Breast epithelium (tissue), 4 donors: ENCODE results near the gene CHSY1. TPM values are rescaled to one million over a fixed set of nuclear protein-coding genes. Genes with fewer than 3 reads are reported as not detected.

Experiments used
- DNase-seq, 2 donors: peaks; one replicate each; pipeline ENCODE4 v3.0.0-alpha.2; 2019; ENCODE audit warnings: low spot score in 2 of 2
- H3K27ac ChIP-seq, 2 donors: fragments of 200-600 bp; sonication (generic) in 1 of 2; one replicate each; pipeline ENCODE4 v1.5.1; 2016 to 2019; ENCODE audit warnings: mild to moderate bottlenecking in 1 of 2
- H3K27me3 ChIP-seq, 2 donors: fragments of 200-600 bp; sonication (generic) in 1 of 2; one replicate each; pipeline versions ENCODE4 v1.5.1 to v1.6.0; 2017 to 2019; ENCODE audit warnings: control low read depth in 1 of 2, mild to moderate bottlenecking in 1 of 2
- H3K36me3 ChIP-seq: fragments of 200-600 bp; one replicate; pipeline ENCODE4 v1.5.1; 2019
- H3K4me1 ChIP-seq, 2 donors: fragments of 200-600 bp; sonication (generic); one replicate each; pipeline ENCODE4 v1.5.1; 2016 to 2019; ENCODE audit warnings: control low read depth in 1 of 2
- H3K4me3 ChIP-seq, 3 donors: fragments of 200-600 bp; sonication (generic); 1 replicate in 2 of 3; 2 replicates in 1 of 3; pipeline ENCODE4 v1.5.1; 2016 to 2019; ENCODE audit warnings: mild to moderate bottlenecking in 3 of 3, moderate library complexity in 2 of 3
- H3K9me3 ChIP-seq, 2 donors: fragments of 200-600 bp; sonication (generic) in 1 of 2; one replicate each; pipeline ENCODE4 v1.5.1; 2016 to 2019; ENCODE audit warnings: control low read depth in 1 of 2
- POLR2A ChIP-seq: fragments of 450-650 bp; IDR thresholded peaks from one replicate; pipeline ENCODE4 v1.6.1; 2016; ENCODE audit warnings: antibody characterized with exemption, mild to moderate bottlenecking, moderate library complexity
- POLR2AphosphoS5 ChIP-seq, 3 donors: sonication (generic); formaldehyde crosslinking; IDR thresholded peaks; one replicate each; pipeline ENCODE4 v1.6.1; 2017; ENCODE audit warnings: antibody characterized with exemption in 3 of 3
- intact Hi-C: fragments of 100-400 bp; cut with DNase I; formaldehyde crosslinking; loops from one replicate; pipeline ENCODE4 v1.15.1; 2023; ENCODE audit warnings: low total_unique reads
- total RNA-seq, 3 donors: library from RNA; depleted of rRNA; stranded (reverse); fragments of >200 nt; gene quantifications; one replicate each; pipeline ENCODE4 v1.1.0, GENCODE V29; 2016
- TF ChIP-seq, protein P1 (sequence below), 3 donors: fragments of 450-650 bp; IDR thresholded peaks; one replicate each; pipeline ENCODE4 v1.5.1; 2016 to 2017; ENCODE audit warnings: antibody characterized with exemption in 3 of 3, mild to moderate bottlenecking in 3 of 3, moderate library complexity in 3 of 3

Gene CHSY1
- total RNA-seq, 3 donors from 2014 or later = 22.6 to 36.7 (median 33.4) TPM

DNA sequence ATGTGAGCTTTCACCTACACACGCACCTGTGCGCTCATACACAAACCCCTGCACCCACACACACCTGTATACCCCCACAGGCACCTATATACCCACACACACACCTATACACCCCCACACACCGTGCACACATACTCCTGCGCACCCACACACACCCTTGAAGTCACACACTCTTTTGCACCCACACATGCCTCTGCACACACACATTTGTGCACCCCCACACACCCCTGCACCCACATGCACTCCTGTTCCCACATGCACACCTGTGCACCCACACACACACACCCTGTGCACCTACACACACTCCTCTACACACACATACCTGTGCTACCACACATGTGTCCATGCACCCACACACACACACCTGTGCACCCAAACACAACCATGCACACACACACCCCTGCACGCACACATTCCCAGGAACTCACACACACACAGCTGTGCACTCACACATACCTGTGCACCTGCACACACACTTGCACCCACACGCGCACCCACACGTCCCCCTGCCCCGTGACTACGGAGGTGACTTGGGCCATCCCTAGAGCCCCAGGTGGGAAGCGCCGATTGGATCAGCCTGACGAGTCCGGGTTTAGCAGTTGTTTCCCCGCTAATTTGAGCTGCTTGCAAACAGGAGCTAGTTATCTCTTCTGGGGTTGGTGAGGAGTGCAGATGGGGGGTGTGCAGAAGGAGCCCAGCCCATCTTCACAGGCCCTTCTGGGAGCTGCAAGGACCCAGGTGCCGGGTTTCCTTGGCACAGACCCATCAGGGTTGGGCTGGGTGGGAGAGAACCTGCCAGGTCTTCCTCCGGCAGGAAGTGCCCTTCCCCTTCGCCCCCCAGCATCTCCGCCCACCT lies 97.8 kb downstream of the CHSY1 start:
- Histone ChIP-seq H3K4me3 (no peak overlapping the region), H3K36me3 (no peaks in the 10 kb centered on the region), H3K9me3 (no peaks in the 10 kb centered on the region), H3K27me3 (no peaks in the 10 kb centered on the region), H3K4me1 (no peaks in the 10 kb centered on the region), H3K27ac (no peak overlapping the region)
- TF ChIP-seq POLR2A (no peak), POLR2AphosphoS5 (IDR thresholded peaks at IDR 0.05) (no peak)
- TF ChIP-seq, protein P1, sequence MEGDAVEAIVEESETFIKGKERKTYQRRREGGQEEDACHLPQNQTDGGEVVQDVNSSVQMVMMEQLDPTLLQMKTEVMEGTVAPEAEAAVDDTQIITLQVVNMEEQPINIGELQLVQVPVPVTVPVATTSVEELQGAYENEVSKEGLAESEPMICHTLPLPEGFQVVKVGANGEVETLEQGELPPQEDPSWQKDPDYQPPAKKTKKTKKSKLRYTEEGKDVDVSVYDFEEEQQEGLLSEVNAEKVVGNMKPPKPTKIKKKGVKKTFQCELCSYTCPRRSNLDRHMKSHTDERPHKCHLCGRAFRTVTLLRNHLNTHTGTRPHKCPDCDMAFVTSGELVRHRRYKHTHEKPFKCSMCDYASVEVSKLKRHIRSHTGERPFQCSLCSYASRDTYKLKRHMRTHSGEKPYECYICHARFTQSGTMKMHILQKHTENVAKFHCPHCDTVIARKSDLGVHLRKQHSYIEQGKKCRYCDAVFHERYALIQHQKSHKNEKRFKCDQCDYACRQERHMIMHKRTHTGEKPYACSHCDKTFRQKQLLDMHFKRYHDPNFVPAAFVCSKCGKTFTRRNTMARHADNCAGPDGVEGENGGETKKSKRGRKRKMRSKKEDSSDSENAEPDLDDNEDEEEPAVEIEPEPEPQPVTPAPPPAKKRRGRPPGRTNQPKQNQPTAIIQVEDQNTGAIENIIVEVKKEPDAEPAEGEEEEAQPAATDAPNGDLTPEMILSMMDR (IDR thresholded peaks at IDR 0.05) = no peak
- intact Hi-C loops = no loop called here
- DNase-seq = no peak

DNA sequence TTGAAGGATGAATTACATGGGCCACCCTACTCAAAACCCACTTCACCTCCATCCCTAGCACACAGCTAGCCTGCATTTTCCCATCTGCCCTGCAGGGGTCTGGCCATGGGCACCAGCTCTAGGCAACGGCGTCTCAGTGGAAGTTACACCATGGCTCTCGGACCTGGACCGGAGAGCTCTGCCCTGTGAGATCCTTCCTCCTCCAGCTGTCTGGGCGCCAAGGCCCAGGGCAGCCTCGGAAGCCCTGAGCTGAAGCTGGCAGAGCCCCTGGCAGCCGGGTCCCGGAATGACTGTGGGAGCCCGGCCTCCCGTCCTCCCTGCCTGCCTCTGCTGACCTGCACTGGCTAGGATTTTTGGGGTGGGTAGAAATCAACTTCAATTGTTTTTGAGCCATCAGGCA lies 98.9 kb downstream of the CHSY1 start:
- peak in 1 of 2 donors; percentile 28 for DNase-seq
- Histone ChIP-seq H3K4me1 (no peaks in the 10 kb centered on the region), H3K36me3 (no peaks in the 10 kb centered on the region), H3K27me3 (no peaks in the 10 kb centered on the region), H3K4me3 (no peak overlapping the region), H3K27ac (no peak overlapping the region), H3K9me3 (no peaks in the 10 kb centered on the region)
- TF ChIP-seq, protein P1 (IDR thresholded peaks at IDR 0.05) = peak in 1 of 3 donors; percentile 7
- no peak for TF ChIP-seq POLR2AphosphoS5 (IDR thresholded peaks at IDR 0.05)
- intact Hi-C loops = no loop called here

DNA sequence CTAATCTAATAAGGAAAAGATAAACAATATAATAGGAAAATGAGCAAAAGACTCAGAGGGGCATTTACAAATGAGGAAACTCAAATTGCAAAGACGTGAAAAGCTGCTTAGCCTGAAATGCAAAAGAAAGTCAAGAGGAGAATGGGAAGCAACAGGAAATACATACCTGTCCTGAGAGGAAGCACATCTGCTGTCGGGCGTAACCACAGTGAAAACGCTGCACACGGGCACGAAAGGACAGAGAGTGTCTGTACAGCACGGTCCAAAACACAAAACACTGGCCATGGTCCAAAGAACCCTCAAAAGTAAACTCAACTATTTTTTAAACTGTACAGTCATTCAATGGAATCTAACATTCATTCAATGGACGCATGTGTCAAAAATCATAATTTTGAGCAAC lies 100.6 kb downstream of the CHSY1 start:
- peak in 1 of 2 donors; percentile 7 for DNase-seq
- H3K9me3 ChIP-seq = no peaks in the 10 kb centered on the region
- H3K36me3 ChIP-seq = no peaks in the 10 kb centered on the region
- no peak overlapping the region for H3K27ac ChIP-seq
- intact Hi-C loops = no loop called here
- H3K27me3 ChIP-seq = no peaks in the 10 kb centered on the region
- no peak overlapping the region for H3K4me3 ChIP-seq
- H3K4me1 ChIP-seq = no peaks in the 10 kb centered on the region
- TF ChIP-seq, protein P1 (IDR thresholded peaks at IDR 0.05) = no peak
- TF ChIP-seq POLR2A (no peak), POLR2AphosphoS5 (IDR thresholded peaks at IDR 0.05) (no peak)

DNA sequence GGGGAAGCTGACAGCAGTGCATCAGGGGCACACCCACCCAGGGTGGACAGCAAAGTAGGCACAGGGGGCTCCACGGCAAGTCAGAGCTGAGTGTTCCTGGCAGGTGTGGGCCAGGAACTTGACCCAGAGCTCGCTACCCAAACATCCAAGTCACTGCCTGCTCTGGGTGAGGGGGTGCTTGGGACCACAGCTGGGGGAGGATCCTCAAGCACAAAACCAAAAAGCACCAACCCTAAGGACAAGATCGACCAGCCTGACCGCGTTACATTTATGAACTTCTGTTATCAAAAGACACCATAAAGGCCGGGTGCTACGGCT lies 101.2 kb downstream of the CHSY1 start:
- Histone ChIP-seq H3K4me3 (no peak overlapping the region), H3K9me3 (no peaks in the 10 kb centered on the region), H3K27me3 (no peaks in the 10 kb centered on the region), H3K4me1 (no peaks in the 10 kb centered on the region), H3K27ac (no peak overlapping the region), H3K36me3 (no peaks in the 10 kb centered on the region)
- DNase-seq = peak in 1 of 2 donors; percentile 31
- intact Hi-C loops = no loop called here
- no peak for TF ChIP-seq POLR2A

DNA sequence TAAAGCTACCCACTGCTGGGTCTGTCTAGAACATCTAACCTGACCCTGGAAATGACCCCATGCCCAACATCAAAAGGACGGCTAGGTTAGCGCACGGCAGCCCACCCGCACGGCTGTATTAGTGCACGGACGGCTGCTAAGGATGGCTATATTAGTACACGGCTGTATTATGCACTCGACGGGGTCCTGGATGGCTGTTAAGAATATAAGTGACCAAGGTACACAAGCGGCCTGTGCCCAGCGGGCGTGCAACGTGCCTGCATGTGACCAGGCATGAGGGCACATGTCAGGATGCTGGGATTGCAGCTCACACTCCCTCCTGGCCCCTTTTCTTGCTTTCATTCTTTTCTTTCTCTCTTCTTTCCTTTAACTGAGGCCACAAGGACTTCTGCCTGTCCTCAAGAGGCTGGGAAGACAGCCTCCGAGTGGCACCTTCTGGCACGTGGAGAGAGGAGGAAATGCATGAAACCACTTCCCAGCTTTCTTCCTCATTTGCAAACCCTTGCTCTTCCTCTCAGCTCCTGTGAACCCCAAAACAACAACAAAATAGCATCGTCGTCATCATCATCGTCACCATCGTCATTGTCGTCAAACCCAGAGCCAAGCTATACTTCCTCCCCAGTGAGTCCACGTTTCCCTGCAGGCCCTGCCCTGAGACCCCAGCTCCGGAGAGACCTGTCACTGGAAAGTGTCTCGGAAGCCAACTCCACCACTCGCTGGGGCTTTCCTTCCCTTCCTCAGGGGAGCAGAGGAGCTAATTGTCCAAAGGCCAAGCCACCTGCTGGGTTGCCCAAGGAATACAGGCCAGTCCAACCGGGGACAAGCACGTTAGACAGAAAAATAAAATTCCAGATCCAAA lies 101.8 kb downstream of the CHSY1 start:
- no peaks in the 10 kb centered on the region for H3K36me3 ChIP-seq
- intact Hi-C loops = loop anchor here (5.0 kb wide), 1 partner anchor 1748 kb away; no protein-coding TSS in a partner anchor
- no peak overlapping the region for H3K4me3 ChIP-seq
- DNase-seq = peak in 1 of 2 donors; percentile 27
- no peak overlapping the region for H3K27ac ChIP-seq
- H3K4me1 ChIP-seq = no peaks in the 10 kb centered on the region
- no peaks in the 10 kb centered on the region for H3K27me3 ChIP-seq
- no peak for TF ChIP-seq POLR2AphosphoS5 (IDR thresholded peaks at IDR 0.05)
- TF ChIP-seq, protein P1 (IDR thresholded peaks at IDR 0.05) = no peak
- no peak for TF ChIP-seq POLR2A
- no peaks in the 10 kb centered on the region for H3K9me3 ChIP-seq
